ENCODE data around the gene WFDC10B.
"Not testable (repeated sequence)": the region's sequence is repeated elsewhere in the genome, so short reads cannot be mapped to it uniquely, and the experiment has no call there.

WFDC10B gene

GRCh38 chr20:45646875-45647274 is 57.9 kb downstream of the WFDC10B start:
- no peak for DNase-seq

- DNase-seq: not testable (repeated sequence)
Observed at GRCh38 chr20:45645869-45646268, 59.0 kb downstream of the WFDC10B start.

- DNase-seq: not testable (repeated sequence)
Observed at GRCh38 chr20:45641076-45641475, 63.7 kb downstream of the WFDC10B start.

- no peak for DNase-seq
Observed at GRCh38 chr20:45639687-45640086, 65.1 kb downstream of the WFDC10B start.

- no peak for DNase-seq
Observed at GRCh38 chr20:45636513-45636912, 68.3 kb downstream of the WFDC10B start.

All from stimulated activated naive CD4-positive, alpha-beta T cell (primary cell).